GM19438 (cell line): ENCODE data around the gene MRTFB.

Experiments used
- ATAC-seq: cut with Tn5 transposase; IDR thresholded peaks from one replicate; pipeline ENCODE4 v1.9.1; 2021; ENCODE audit warnings: low read depth; ENCODE audit not compliant: unreplicated experiment

MRTFB gene

DNA sequence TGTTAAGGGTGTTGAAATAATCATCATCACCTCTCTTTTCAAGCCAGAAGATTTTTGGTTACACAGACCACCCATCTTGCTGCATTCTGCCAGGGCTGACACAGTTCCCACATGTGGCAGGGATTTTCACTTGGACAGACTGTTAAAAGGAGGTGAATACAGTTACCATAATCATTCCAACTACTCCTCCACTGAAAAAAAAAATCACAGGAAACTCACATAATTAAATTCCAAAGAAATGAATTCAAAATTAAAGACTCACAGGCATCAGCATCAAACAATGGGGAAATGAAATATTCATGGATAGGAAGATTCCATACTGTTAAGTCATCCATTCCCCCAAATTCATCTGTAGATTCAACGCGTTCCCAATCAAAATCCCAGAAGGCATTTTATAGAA is 209.4 kb downstream of the MRTFB start:
- no peak for ATAC-seq

DNA sequence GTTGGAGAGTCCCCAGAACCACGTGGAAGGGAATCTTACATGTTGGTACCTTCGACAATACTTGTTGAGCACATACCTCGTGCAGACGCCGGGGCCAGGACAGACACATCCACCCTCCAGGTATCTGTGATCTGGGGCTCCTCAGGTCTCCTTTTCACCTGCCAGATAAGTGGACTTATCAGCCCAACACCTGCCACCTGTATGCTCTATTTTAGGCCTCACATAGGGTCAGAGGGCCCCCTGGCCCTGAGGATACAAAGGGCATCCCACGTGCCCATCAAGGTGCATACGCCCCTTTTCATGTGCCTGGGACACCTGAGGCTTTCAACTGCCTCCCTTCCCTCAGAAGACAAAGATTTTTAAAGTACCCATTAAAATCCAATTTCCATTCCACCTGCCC is 212.7 kb downstream of the MRTFB start:
- no peak for ATAC-seq

- ATAC-seq, result no peak
Measured at GRCh38 chr16:14284371-14284770, 213.3 kb downstream of the MRTFB start.

- peak; percentile 45 for ATAC-seq
Measured at GRCh38 chr16:14284930-14285512, 213.9 kb downstream of the MRTFB start.

DNA sequence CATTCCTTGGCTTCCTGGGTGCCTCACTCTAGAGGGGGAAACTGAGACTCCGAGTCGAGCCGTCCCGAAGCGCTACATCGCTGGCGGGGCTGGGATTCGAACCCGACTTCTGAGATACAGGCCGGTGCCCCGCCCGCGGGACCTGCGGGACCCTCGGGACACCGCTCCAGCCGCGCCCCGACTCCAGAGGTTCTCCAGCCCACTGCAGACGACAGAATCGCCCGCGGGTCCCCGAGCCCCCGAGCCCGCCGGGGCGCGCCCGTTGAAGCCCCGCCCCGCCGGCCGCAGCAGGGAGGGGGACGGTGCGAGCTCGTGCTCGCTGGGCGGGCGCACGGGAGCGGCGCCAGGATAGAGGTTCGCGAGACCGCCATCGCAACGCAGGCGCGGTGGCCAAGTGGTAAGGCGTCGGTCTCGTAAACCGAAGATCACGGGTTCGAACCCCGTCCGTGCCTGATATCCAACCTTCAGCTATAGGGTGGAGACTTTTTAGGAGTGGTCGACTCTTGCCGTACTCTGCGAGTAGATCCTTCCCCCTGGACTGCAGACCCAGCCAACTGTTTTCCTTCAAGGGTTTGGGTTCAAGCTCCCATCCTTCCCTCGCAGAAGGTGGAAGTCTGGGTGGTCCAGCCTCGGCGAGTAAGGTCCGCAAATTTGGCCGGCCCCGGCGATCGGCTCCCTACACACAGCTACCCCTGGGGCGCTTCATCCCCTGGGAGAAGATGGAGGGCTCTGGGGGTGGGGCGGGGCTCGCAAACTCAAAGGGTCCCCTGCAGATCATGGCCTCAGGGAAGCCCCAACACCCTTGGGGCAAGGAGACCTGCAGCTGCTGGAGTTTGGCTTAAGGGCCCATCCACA is 214.6 kb downstream of the MRTFB start:
- ATAC-seq, result peak; percentile 71

DNA sequence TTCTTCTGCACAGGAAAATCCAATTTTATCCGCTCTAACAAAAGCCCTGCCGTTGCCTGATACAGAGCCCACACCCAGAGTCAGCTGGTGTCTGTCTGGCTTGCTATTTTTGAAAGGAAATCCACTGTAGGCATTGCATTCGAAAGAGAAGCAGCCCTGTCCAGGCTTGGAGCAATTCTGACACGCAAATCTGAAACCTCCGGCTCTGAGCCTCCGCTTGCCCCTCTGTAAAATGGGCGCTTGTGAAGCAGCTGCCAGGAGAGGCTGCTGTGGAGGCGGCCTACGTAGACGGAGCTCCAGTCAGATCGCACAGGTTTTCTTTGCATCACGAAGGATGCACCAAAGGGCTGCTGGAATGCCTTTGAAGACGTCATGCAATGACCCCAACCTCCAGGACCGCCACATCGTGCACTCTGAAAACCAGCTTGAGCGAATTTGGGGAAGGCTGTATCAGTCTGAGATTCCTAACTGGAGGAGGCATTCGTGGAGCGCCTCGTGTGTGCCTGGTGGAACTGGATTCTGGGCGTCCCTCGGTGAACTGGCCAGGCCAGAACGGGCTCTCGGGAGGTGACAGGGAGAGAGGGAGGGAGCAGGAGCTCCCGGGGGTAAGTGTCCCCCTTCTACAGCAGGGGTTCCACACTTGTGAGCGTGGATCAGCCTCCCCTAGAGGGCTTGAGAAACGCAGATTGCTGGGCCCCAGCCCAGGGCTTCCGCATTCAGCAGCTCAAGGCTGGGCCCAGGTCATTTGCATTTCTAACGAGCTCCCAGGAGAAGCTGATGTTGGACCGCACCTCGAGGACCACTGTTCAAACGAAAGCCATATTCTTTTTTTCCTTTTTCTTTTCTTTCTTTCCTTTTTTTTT is 215.5 kb downstream of the MRTFB start:
- no peak for ATAC-seq

- no peak for ATAC-seq
Measured at GRCh38 chr16:14289692-14290340, 218.7 kb downstream of the MRTFB start.

- no peak for ATAC-seq
Measured at GRCh38 chr16:14291286-14291685, 220.2 kb downstream of the MRTFB start.

DNA sequence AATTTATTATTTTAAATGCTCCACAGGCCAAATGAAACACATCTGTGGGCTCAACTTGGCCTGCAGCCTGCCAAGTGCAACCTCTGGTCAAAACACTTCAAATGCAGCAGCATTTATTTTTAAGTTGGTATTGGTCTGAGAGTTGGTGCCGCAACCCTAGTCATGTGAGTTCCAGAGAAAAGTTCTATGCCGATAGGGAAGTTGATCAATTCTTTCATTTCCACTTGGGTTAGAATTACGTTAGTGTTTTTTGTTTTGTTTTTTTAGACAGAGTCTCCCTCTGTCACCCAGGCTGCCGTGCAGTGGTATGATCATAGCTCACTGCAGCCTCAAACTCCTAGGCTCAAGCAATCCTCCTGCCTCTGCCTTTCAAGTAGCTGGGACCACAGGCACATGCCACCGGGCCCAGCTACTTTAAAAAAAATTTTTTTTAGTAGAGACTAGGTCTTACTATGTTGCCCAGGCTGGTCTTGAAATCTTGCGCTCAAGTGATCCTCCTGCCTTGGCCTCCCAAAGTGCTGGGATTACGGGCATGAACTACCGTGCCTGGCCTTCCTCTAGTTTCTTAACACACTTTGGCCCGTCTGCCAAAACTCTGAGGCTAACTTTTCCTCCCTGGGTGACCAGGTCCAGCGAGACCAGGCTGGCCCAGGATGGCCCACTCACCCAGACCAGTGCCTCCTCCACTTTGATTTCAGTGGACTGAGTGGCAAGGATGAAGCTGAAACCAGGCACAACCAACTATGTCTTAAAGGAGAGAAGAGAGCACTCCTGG is 221.1 kb downstream of the MRTFB start:
- ATAC-seq, result no peak

DNA sequence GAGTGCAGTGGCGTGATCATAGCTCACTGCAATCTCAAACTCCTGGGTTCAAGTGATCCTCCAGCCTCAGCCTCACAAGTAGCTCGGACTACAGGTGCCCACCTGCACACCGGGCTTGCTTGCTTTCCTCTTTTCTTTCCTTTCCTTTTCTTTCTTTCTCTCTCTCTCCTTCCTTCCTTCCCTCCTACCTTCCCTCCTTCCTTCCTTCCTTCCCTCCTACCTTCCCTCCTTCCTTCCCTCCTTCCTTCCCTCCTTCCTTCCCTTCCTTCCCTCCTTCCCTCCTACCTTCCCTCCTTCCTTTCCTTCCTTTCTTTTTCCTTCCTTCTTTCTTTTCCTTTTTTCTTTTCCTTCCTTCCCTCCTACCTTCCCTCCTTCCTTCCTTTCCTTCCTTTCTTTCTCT is 225.5 kb downstream of the MRTFB start:
- ATAC-seq, result no peak

DNA sequence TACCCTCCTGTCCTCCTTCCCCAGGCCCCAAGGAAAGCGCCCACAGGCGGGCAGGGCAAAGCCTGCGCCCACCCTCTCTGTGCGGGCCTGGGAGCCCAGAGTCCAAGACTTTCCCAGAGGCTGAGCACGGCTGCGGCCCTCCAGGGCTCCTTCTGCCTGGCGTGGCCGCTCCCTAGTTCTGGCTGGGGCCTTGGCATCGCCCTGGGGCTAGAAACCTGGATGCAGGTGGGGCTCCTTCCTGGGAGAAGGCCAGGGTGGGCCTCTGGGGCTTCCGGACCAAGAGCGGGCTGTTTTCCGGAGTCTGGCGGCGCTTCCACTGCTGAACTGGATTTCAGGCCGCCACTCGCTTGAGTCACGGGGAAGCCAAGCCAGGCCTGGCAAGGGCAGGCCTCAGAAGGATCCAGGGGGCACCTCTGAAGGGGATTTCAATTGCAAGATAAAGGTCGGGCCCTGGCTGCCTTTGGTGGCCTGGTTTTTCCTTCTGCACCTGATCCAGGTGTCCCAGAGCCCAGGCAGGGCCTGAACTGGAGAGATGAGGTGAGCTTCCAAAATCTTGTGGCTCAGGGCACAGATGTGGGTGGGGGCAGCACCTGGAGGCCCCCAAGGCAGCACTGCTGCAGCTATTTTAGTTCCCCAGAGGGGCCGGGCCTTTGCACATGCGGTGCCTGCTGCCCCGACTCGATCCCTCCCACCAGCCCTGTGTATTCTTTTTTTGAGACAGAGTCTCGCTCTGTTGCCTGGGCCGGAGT is 227.4 kb downstream of the MRTFB start:
- ATAC-seq, result no peak

- peak; percentile 51 for ATAC-seq
Measured at GRCh38 chr16:14300705-14301168, 229.6 kb downstream of the MRTFB start.

GRCh38 chr16:14301169-14302030 is 230.3 kb downstream of the MRTFB start:
- no peak for ATAC-seq

DNA sequence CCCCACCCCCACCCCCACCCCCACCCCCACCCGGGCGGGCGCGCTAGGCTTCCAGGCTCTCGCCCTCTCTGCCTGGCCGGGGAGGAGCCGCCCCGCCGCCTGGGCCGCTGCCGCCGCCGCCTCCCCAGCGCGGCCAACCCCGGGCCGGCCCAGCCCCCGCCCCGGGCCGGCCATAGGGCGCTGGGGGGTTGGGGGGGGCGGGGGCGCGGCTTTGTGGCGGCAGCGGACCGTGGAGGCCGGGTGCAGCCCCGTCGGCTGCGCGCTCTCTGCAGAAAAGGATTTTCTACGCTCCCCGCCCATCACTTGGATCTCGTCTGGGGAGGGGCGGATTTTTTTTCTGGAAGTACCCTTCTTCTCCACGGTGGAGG is 230.9 kb downstream of the MRTFB start:
- peak; percentile 54 for ATAC-seq

DNA sequence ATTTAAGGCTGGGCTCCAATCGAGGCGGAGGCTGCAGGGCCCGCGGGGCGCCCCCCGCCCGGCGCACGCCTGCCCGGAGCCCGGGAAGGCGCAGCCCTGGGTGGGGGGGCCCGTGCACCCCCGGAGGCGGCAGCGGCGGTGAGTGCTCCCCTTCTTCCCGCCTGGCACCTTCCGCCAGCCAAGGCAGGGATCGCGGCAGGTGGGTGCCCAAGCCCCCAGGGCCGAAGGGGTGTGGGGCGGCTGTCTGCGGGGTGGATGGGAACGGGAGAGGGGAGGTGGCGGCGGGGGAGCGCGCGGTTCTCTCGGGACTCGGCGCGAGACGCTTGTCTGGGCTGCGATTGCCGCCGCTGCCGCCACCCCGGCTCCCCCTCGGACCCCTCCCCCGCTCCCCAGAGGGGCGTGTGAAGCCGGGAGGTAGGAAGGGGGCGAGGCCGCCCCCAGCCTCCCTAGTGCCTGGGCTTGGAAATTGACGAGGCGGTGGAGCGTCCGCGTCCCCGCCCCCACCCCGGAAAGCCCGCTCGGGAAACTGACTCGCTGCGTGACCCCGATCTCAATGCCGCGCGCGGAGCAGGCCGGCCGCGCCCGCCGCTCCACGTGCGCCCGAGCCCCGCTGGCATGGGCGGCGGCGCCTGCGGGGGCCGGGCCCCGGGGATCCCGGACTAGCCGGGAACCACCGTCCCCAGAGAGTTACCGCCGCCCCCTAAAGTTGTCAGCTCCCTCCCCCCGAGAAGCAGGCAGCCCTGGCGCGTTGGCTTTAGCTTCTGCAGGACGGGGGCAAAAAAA is 231.5 kb downstream of the MRTFB start:
- ATAC-seq, result peak; percentile 32

GRCh38 chr16:14303182-14303618 is 232.1 kb downstream of the MRTFB start:
- no peak for ATAC-seq

DNA sequence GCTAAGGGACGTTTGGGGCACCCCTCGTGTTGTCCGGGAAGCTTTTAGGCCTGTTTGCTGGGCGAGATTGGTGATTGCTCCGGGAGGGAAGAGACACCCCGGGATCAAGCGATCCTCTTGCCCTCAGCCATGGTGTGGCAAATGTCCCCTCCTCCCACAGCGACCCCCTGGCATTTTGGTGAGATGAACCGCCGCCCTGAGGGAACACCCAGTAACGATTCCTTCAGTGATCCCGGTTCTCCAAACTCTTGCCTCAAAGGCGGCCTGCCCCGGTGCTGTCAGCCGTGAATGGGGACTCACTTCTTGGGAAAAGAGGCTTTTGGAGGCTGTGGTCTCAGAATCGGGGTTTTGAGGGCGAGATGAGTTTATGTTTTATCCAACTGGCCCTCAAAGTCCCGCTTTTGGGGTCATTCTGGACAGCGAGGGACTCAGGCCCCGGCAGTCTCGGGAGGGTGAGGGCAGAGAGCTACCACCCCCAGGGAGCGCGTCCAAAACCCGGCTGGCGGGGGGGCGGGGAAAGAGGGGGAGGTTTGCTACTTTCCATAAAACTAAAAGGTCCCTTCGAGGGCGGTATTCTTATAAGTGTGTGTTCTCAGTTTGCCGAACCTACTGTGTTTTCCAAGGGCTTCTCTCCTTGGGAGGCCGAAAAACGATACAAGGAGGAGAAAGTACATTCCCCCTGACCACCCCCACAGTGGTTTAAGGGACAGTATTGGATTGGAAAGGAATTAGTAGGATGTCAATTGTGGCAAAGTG is 232.7 kb downstream of the MRTFB start:
- ATAC-seq, result no peak
